H1 (cell line): Measurements from ENCODE around the gene EXD2.

Experiments
- CEBPB ChIP-seq: IDR thresholded peaks from 2 replicates; pipeline ENCODE4 v1.6.1; 2012; ENCODE audit warnings: low read depth, low read length
- CHD1 ChIP-seq: IDR thresholded peaks from 2 replicates; pipeline ENCODE4 v1.6.1; 2012; ENCODE audit warnings: low read depth, low read length, improper control_type of control experiment
- CTCF ChIP-seq, 3 experiments: IDR thresholded peaks; 1 replicate in 2 of 3; 2 replicates in 1 of 3; pipeline versions ENCODE4 v1.5.1 to v1.6.1; 2011; ENCODE audit warnings: low read length in 3 of 3, mild to moderate bottlenecking in 3 of 3, inconsistent platforms in 2 of 3, low read depth in 1 of 3, moderate library complexity in 1 of 3; ENCODE audit not compliant: insufficient read depth in 1 of 3; ENCODE audit errors: control extremely low read depth in 1 of 3
- HDAC6 ChIP-seq: IDR thresholded peaks from one replicate; pipeline ENCODE4 v1.7.1; 2012; ENCODE audit warnings: low read depth, mild to moderate bottlenecking, inconsistent platforms, low read length, moderate library complexity
- POLR2AphosphoS5 ChIP-seq: IDR thresholded peaks from 2 replicates; pipeline ENCODE4 v1.6.1; 2011; ENCODE audit warnings: low read depth, low read length
- RAD21 ChIP-seq, 2 experiments: IDR thresholded peaks in 1 of 2; conservative IDR thresholded peaks in 1 of 2; 2 replicates each; pipeline ENCODE4 v1.6.1; 2011; ENCODE audit warnings: low read depth in 2 of 2, low read length in 2 of 2, improper control_type of control experiment in 1 of 2, inconsistent platforms in 1 of 2, mild to moderate bottlenecking in 1 of 2, moderate library complexity in 1 of 2
- SAP30 ChIP-seq: fragments of 300-600 bp; sonication (generic); IDR thresholded peaks from 2 replicates; pipeline ENCODE4 v1.7.1; 2012; ENCODE audit warnings: low read length, moderate library complexity, mild to moderate bottlenecking, inconsistent platforms; ENCODE audit not compliant: insufficient read depth, insufficient replicate concordance
- SIN3A ChIP-seq, 2 experiments: IDR thresholded peaks in 1 of 2; conservative IDR thresholded peaks in 1 of 2; 2 replicates each; pipeline ENCODE4 v1.6.1; 2011 to 2012; ENCODE audit warnings: low read length in 2 of 2, improper control_type of control experiment in 1 of 2, low read depth in 1 of 2, mild to moderate bottlenecking in 1 of 2
- TBP ChIP-seq: IDR thresholded peaks from 2 replicates; pipeline ENCODE4 v1.6.1; 2011; ENCODE audit warnings: low read depth, low read length, improper control_type of control experiment
- USF2 ChIP-seq: IDR thresholded peaks from 2 replicates; pipeline ENCODE4 v1.6.1; 2011; ENCODE audit warnings: low read length, improper control_type of control experiment
- YY1 ChIP-seq: IDR thresholded peaks from 2 replicates; pipeline ENCODE4 v1.6.1; 2011; ENCODE audit warnings: low read depth, mild to moderate bottlenecking, low read length
- ZNF274 ChIP-seq: IDR thresholded peaks from 2 replicates; pipeline ENCODE4 v1.7.0; 2012; ENCODE audit warnings: low read length, borderline replicate concordance; ENCODE audit errors: extremely low read depth

GRCh38 chr14:69252851-69253250 is 61.6 kb downstream of the EXD2 start:
- peak in 2 of 3 experiments; percentile 1 to 27; a peak in 3 of 4 replicates for TF ChIP-seq CTCF (IDR thresholded peaks at IDR 0.05; ENCODE audit: control extremely low read depth in 1 of 3, insufficient read depth in 1 of 3, low read depth in 1 of 3, low read length in 3 of 3)
- 0 out of 4 replicates have a peak, but pooled peaks of 1 of the 2 experiments have one; percentile 25 for TF ChIP-seq RAD21 (IDR thresholded peaks at IDR 0.05 in 1 of 2, conservative IDR thresholded peaks at IDR 0.05 in 1 of 2; ENCODE audit: low read depth in 2 of 2, low read length in 2 of 2)
- no peak for TF ChIP-seq POLR2AphosphoS5
- TF ChIP-seq TBP, result no peak
- no peak for TF ChIP-seq USF2
- TF ChIP-seq CHD1, result no peak
- TF ChIP-seq SIN3A (conservative IDR thresholded peaks at IDR 0.05 in 1 of 2, IDR thresholded peaks at IDR 0.05 in 1 of 2; ENCODE audit: low read depth in 1 of 2, low read length in 2 of 2), result no peak
- TF ChIP-seq HDAC6, result no peak
- no peak for TF ChIP-seq CEBPB
- no peak for TF ChIP-seq SAP30
- TF ChIP-seq ZNF274, result no peak
- no peak for TF ChIP-seq YY1
